ENCODE results near the gene IVNS1ABP.
"Not testable (repeated sequence)": the region's sequence is repeated elsewhere in the genome, so short reads cannot be mapped to it uniquely, and the experiment has no call there.

The IVNS1ABP gene

DNA sequence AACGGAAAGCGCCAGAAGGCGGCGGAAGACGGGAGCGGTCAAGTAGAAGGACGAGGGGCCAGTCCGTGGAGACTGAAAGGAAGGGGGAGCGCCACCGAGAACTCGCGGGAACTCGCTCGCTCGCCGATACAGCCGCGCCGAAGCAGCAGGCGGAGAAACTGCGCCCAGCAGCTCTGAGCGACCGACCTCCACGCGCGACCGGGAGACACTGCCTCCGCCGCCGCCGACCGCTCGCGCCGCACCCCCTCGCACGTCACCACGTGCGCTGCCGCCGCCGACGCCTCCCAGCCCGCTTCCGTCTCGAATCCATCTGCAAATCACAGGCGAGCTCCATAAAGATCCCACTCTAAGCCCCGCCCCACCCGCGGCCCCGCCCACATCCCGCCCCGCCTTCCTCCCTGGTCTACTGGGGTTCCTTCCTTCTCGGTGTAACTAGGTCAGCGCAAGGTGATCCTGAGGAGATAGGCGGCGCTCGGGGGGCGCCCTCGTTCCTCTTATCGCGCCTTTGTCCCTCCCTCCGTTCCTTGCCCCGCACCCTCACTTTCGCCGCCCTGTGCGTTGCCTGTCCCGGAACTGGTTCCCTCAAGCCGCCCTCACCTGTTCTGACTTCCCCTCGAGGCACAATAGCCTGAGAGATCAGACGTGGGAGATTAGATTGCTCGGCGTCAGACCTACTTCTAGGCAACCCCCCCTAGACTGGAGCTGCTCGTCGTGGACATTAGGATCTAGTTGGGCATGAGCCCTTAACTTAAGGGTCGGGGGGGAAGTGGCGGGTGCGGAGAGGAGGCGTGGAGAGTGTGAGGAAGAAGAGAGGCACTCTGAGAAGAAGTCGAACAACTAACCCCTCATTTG, at the start of gene IVNS1ABP:
Gene IVNS1ABP (minus strand): TSS at position 210 of the 852 bp plus-strand sequence. CDS start 7,750 bp downstream, outside the sequence.
- peak; percentile 87 for DNase-seq (ENCODE audit: low read depth)

GRCh38 chr1:185365951-185366350, 48.9 kb upstream of the IVNS1ABP start:
- no peak for DNase-seq (ENCODE audit: low read depth)

GRCh38 chr1:185364528-185364927, 47.5 kb upstream of the IVNS1ABP start:
- DNase-seq (ENCODE audit: low read depth), result not testable (repeated sequence)

GRCh38 chr1:185363205-185363604, 46.2 kb upstream of the IVNS1ABP start:
- DNase-seq (ENCODE audit: low read depth), result no peak

- no peak for DNase-seq (ENCODE audit: low read depth)
Observed at GRCh38 chr1:185360714-185361113, 43.7 kb upstream of the IVNS1ABP start.

- no peak for DNase-seq (ENCODE audit: low read depth)
Observed at GRCh38 chr1:185358957-185359356, 41.9 kb upstream of the IVNS1ABP start.

DNA sequence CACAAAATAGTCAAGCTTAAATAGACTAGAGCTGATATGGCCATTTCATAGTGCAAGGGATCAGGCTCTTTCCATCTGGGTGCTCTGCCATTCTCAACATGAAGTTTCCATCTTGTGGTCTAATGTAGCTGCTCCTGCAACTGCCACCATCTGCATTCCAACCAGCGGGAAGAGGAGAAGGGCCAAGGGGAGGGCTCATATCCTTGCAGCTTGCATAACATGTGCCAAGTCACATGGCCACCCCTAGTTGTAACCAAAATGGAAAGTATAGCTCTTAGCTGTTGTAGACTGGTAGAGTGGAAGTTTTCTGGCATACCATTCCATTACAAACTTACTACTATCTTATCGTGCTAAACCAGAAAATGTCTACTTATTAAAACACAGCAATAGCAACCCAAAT, 38.9 kb upstream of the IVNS1ABP start:
- no peak for DNase-seq (ENCODE audit: low read depth)

GRCh38 chr1:185353124-185353523, 36.1 kb upstream of the IVNS1ABP start:
- no peak for DNase-seq (ENCODE audit: low read depth)

GRCh38 chr1:185351734-185352466, 34.9 kb upstream of the IVNS1ABP start:
- no peak for DNase-seq (ENCODE audit: low read depth)

- no peak for DNase-seq (ENCODE audit: low read depth)
Observed at GRCh38 chr1:185350027-185350442, 33.0 kb upstream of the IVNS1ABP start.

DNA sequence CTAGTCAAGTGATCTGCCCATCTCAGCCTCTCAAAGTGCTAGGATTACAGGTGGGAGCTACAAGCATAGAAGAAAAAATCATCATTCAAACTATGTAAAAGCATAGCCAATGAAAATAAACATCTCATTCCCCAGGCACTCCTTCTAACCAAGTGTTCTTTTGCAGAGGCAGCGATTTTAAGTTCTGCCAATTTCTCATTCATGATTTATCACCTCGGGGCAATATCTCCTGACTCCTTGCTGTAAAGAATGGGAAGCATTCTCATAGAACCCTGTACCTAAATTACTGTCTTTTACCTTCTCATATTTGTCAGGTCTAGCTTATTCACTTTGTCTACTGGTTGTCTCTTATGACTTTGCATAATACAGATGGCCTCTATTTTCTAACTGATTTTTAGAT, 32.5 kb upstream of the IVNS1ABP start:
- no peak for DNase-seq (ENCODE audit: low read depth)

GRCh38 chr1:185348985-185349384, 31.9 kb upstream of the IVNS1ABP start:
- no peak for DNase-seq (ENCODE audit: low read depth)

GRCh38 chr1:185348296-185348695, 31.3 kb upstream of the IVNS1ABP start:
- no peak for DNase-seq (ENCODE audit: low read depth)

DNA sequence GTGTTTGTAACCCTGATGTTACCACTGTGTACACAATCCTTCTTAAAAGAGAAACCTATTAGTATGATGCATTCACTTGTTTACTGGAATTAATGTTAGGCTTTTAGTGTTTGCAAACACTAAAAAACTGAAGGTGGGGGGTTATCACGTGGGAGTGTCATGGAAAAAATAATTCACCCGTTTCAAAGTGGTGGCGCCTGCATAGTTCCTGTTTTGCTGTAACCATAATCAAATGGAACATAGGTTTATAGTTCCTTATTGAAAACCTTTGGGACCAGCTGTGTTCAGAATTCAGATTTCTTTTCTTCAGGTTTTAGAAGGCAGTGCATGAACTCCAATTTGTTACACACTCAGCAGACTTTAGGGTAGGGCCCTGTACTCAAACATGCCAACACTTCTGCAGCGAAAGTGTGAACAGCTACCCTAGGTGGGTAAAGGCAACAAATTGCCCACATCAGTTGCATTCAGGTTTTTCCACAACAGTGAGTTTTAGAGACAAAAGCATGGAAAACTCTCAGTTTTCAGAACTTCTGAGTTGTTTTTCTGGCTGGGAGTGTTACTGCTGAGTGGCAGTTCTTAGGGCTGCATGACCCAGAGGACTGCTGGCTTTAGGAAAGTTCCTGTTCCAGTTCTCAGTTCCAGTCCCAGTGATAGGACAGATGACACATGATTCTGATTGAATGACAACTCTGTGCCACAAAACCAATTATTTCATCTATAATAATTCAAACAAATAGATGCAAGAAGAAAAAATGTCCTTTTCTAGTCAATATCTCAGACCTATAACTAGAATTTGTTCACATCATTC, 29.1 kb upstream of the IVNS1ABP start:
- DNase-seq (ENCODE audit: low read depth), result no peak

GRCh38 chr1:185343306-185343705, 26.3 kb upstream of the IVNS1ABP start:
- no peak for DNase-seq (ENCODE audit: low read depth)

DNA sequence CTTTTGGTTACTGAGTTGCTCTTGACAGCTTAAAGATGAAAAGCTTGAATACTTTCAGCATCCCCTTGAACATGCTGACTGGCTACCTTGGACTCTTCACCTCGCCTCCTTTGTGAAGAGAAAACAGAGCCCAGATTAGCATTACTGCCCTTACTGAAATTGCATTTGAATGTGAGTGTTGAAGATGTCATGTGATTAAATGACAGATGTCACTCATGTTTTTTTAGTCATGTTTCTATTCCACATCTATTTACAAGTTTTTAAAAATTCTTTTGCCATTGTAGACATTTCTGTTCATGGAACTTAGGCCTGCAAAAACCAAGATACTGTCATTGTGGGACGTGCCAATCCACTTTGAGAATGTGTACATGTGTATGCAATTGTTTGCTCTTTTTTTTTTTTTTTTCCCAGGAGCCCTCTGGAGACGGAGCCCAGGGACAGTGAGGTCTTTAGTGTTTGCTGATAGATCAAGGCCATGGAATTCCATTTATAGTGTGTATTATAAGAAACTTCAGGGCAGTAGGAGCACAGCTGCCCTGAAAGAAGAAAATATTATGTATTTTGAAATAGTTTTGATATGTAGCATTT, 25.7 kb upstream of the IVNS1ABP start:
- no peak for DNase-seq (ENCODE audit: low read depth)

GRCh38 chr1:185342017-185342416, 25.0 kb upstream of the IVNS1ABP start:
- no peak for DNase-seq (ENCODE audit: low read depth)

GRCh38 chr1:185341196-185341781, 24.2 kb upstream of the IVNS1ABP start:
- no peak for DNase-seq (ENCODE audit: low read depth)

DNA sequence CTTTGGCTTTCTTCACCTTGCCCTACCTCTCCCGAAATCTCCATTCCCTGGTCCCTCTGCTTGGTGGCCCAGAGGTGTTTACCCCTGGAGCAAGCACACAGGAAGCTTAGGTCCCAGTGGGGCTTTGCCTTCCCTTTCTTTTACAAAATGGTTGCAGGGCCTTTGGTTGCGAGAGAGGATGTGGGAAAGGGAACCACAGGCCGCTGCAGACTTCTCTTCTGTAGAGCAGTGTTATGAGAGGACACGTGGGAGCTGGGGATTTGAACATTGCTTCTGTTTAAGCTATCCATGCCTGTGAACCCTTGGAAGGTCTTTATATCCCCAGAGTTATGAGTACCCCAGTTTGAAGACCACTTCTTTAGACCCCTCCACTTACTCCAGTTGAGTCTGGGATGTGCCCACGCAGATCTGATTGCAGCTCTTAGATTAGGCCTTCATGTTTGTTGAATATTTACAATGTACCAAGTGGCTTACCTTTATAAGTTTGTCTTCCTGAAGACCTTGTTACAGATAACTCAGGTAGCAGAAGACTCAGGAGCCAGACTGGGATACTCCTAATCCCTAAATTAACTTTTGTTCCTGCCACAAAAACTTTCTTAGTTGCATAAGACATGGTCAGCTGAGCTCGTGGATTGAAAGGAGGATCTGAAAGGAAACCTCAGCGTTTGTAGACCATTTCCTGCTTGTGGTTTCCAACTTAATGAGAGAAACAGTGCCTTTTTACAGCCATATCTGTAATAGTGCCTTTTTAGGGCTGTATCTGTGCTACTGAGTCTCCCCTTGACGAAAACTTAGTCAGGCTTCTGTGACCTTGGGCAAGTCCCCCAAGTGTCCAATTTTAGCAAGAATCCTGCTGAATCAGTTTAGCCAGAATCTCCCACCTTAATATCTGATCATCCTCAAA, 21.9 kb upstream of the IVNS1ABP start:
- no peak for DNase-seq (ENCODE audit: low read depth)

- no peak for DNase-seq (ENCODE audit: low read depth)
Observed at GRCh38 chr1:185337246-185337645, 20.2 kb upstream of the IVNS1ABP start.

DNA sequence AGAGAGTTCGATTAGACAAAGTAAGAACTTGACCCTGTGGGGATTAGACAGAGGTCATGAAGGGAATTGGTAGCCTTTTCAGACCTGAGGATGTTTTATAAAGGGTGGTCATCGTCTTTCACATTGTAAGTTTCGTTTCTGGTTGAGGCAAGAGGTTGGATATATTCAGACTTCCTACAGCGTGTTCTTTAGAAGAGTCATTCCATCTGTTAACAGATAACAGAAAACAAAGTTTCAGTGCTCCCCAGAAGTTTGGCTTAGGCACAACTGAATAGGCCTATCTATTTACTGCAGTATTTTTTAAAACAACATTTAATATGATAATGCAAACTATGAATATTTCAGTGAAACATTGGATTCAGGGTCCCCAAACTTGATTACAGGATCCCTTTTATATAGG, 17.1 kb upstream of the IVNS1ABP start:
- DNase-seq (ENCODE audit: low read depth), result no peak
